RWPE2 (cell line): ENCODE data around the gene DMRTA2.

Experiments
- ATAC-seq: fragments of 200-7000 bp; cut with Tn5 transposase; 3 replicates; pipeline ENCODE4 v1.9.1; 2021; ENCODE audit warnings: low read depth
- DNase-seq: peaks from one replicate; pipeline ENCODE4 v3.0.0-alpha.2; 2020; ENCODE audit warnings: low spot score
- H3K27ac ChIP-seq: fragments of 450-650 bp; 2 replicates; pipeline ENCODE4 v1.5.1; 2017; ENCODE audit warnings: mild to moderate bottlenecking; ENCODE audit not compliant: poor library complexity, severe bottlenecking
- H3K27me3 ChIP-seq: fragments of 250-450 bp; sonication (Bioruptor Pico); 2 replicates; pipeline ENCODE4 v1.5.1; 2021; ENCODE audit warnings: mild to moderate bottlenecking, moderate library complexity; ENCODE audit not compliant: insufficient read depth, poor library complexity, severe bottlenecking
- H3K36me3 ChIP-seq: fragments of 250-450 bp; sonication (Bioruptor Pico); 2 replicates; pipeline ENCODE4 v1.5.1; 2020; ENCODE audit warnings: low read depth, mild to moderate bottlenecking, moderate library complexity
- H3K4me1 ChIP-seq: fragments of 250-450 bp; sonication (Bioruptor Pico); 2 replicates; pipeline ENCODE4 v1.5.1; 2021; ENCODE audit warnings: mild to moderate bottlenecking, moderate library complexity; ENCODE audit not compliant: insufficient read depth, poor library complexity, severe bottlenecking
- H3K4me3 ChIP-seq: fragments of 250-450 bp; sonication (Bioruptor Pico); 2 replicates; pipeline ENCODE4 v1.5.1; 2021; ENCODE audit warnings: mild to moderate bottlenecking, moderate library complexity; ENCODE audit not compliant: severe bottlenecking
- H3K9me3 ChIP-seq: fragments of 250-450 bp; sonication (Bioruptor Pico); 2 replicates; pipeline ENCODE4 v1.5.1; 2021; ENCODE audit warnings: mild to moderate bottlenecking, moderate library complexity; ENCODE audit not compliant: severe bottlenecking
- CTCF ChIP-seq: fragments of 450-650 bp; IDR thresholded peaks from one replicate; pipeline ENCODE4 v1.5.1; 2017; ENCODE audit warnings: mild to moderate bottlenecking, moderate library complexity; ENCODE audit not compliant: poor library complexity, severe bottlenecking

DMRTA2 gene

DNA sequence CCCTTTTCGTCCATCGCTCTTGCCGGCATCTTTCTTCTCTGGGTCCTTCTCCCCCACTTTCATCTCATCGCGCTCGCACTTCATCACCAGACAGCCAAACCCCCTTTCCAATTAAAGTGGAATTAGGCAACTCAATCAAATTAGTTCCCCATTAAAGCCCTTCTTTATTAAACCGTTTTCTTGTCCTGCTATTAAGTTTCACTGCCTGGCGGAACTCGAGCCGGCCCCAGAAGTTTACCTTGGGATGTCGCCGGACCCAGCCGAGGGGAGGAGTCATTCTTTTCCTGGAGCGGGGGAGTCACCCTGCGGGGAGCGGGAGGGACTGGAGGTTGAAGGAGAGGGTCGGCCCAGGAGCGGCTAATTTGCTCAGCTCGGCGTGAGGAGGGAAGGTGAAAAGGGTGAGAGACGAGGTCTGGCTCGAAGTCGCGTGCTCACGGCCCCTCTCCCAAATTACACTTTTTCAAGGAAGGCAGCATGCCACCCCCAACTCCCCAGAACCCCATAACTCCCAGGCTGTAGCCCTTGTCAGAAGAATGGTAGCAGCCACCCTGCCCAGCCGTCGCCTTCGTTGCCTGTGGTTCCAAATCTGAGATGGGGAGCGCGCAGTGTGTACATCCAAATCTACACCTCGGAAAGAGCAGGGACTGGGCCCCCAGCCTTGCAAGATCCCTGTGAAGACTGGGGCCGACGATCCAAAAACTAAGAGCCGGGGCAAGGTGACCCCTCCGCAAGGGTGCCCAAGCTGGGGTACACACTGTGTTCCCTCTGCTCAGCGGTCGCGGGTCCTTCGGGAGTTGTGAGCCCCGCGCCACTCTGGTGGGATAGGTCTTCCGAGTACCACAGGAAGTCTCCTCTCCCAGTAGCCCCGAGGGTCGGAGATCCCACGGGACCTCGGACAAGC is 6.4 kb downstream of the DMRTA2 start:
- H3K27ac ChIP-seq, result no peak overlapping the region
- no peak overlapping the region for H3K4me3 ChIP-seq
- peaks cover 91% of the 10 kb centered on the region for H3K27me3 ChIP-seq
- ATAC-seq (no peak), DNase-seq (no peak)
- TF ChIP-seq CTCF, result no peak
- no peaks in the 10 kb centered on the region for H3K36me3 ChIP-seq
- no peaks in the 10 kb centered on the region for H3K4me1 ChIP-seq
- H3K9me3 ChIP-seq, result no peaks in the 10 kb centered on the region

- Histone ChIP-seq H3K9me3 (no peaks in the 10 kb centered on the region), H3K4me1 (no peaks in the 10 kb centered on the region), H3K36me3 (no peaks in the 10 kb centered on the region), H3K4me3 (no peak overlapping the region), H3K27me3 (peaks cover 90% of the 10 kb centered on the region), H3K27ac (no peak overlapping the region)
- TF ChIP-seq CTCF, result no peak
- DNase-seq (no peak), ATAC-seq (no peak)
Observed at GRCh38 chr1:50416150-50416527, 7.1 kb downstream of the DMRTA2 start.

- peaks cover 83% of the 10 kb centered on the region for H3K27me3 ChIP-seq
- H3K4me1 ChIP-seq, result no peaks in the 10 kb centered on the region
- ATAC-seq, result no peak
- H3K9me3 ChIP-seq, result no peaks in the 10 kb centered on the region
- H3K4me3 ChIP-seq, result no peak overlapping the region
- no peak for DNase-seq
- no peaks in the 10 kb centered on the region for H3K36me3 ChIP-seq
- no peak overlapping the region for H3K27ac ChIP-seq
- no peak for TF ChIP-seq CTCF
Observed at GRCh38 chr1:50415235-50416149, 7.8 kb downstream of the DMRTA2 start.

DNA sequence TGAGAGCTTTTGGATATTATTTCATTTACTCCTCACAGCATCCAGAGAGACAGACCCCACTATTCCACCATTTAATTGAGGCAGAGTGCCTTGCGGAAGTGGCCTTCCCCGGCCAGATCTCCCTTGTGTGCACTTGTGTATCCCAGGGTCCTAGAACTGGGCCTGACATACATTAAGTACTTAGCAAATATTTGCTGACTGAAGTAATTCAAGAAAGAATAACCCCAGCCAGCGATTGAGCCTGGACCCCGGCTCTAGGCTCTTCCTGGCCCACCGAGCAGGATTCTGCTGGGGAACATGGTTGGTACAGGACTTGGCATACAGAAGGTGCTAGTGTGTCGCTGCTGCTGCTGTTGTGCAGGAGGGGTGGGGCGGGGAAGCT is 8.4 kb downstream of the DMRTA2 start:
- Histone ChIP-seq H3K4me1 (no peaks in the 10 kb centered on the region), H3K4me3 (no peak overlapping the region), H3K36me3 (no peaks in the 10 kb centered on the region), H3K27me3 (peaks cover 77% of the 10 kb centered on the region), H3K9me3 (no peaks in the 10 kb centered on the region), H3K27ac (no peak overlapping the region)
- ATAC-seq, result no peak
- no peak for DNase-seq
- TF ChIP-seq CTCF, result no peak
